ENCODE results near the gene PLAAT4. TPM values are rescaled to one million over a fixed set of nuclear protein-coding genes. Genes with fewer than 3 reads are reported as not detected.

PLAAT4 gene
- 10 to 100 TPM; 10.2 to 19.9 (median 12.1) TPM for polyA plus RNA-seq (ENCODE audit: insufficient read length in 4 of 4)

- no peak for DNase-seq (ENCODE audit: low read depth in 4 of 4, low spot score in 3 of 4)
Observed at GRCh38 chr11:63536669-63537292, at the start of gene PLAAT4. Gene PLAAT4, plus strand, starts transcription at chr11:63536808. Its CDS starts 61 bp downstream, at chr11:63536869.

GRCh38 chr11:63488789-63489188 lies 47.8 kb upstream of the PLAAT4 start:
- DNase-seq (ENCODE audit: low read depth in 4 of 4, low spot score in 3 of 4): no peak

- DNase-seq (ENCODE audit: low read depth in 4 of 4, low spot score in 3 of 4): no peak
Observed at GRCh38 chr11:63489879-63490278, 46.7 kb upstream of the PLAAT4 start.

GRCh38 chr11:63490551-63491239 lies 45.9 kb upstream of the PLAAT4 start, which contains the start of gene PLAAT5:
Gene PLAAT5, minus strand, starts transcription at chr11:63491167. Its CDS starts 133 bp downstream, at chr11:63491034.
- DNase-seq (ENCODE audit: low read depth in 4 of 4, low spot score in 3 of 4): peak in 1 of 4 donors; percentile 18

- no peak for DNase-seq (ENCODE audit: low read depth in 4 of 4, low spot score in 3 of 4)
Observed at GRCh38 chr11:63491240-63491587, 45.4 kb upstream of the PLAAT4 start.

- DNase-seq (ENCODE audit: low read depth in 4 of 4, low spot score in 3 of 4): no peak
Observed at GRCh38 chr11:63491636-63492372, 44.8 kb upstream of the PLAAT4 start.

GRCh38 chr11:63492441-63492840 lies 44.2 kb upstream of the PLAAT4 start:
- no peak for DNase-seq (ENCODE audit: low read depth in 4 of 4, low spot score in 3 of 4)

GRCh38 chr11:63493127-63493526 lies 43.5 kb upstream of the PLAAT4 start:
- DNase-seq (ENCODE audit: low read depth in 4 of 4, low spot score in 3 of 4): no peak

- no peak for DNase-seq (ENCODE audit: low read depth in 4 of 4, low spot score in 3 of 4)
Observed at GRCh38 chr11:63494975-63495374, 41.6 kb upstream of the PLAAT4 start.

- no peak for DNase-seq (ENCODE audit: low read depth in 4 of 4, low spot score in 3 of 4)
Observed at GRCh38 chr11:63499874-63500273, 36.7 kb upstream of the PLAAT4 start.

- no peak for DNase-seq (ENCODE audit: low read depth in 4 of 4, low spot score in 3 of 4)
Observed at GRCh38 chr11:63501236-63501635, 35.4 kb upstream of the PLAAT4 start.

- DNase-seq (ENCODE audit: low read depth in 4 of 4, low spot score in 3 of 4): no peak
Observed at GRCh38 chr11:63502252-63502820, 34.3 kb upstream of the PLAAT4 start.

GRCh38 chr11:63503492-63503891 lies 33.1 kb upstream of the PLAAT4 start:
- DNase-seq (ENCODE audit: low read depth in 4 of 4, low spot score in 3 of 4): no peak

- DNase-seq (ENCODE audit: low read depth in 4 of 4, low spot score in 3 of 4): no peak
Observed at GRCh38 chr11:63504054-63504453, 32.6 kb upstream of the PLAAT4 start.

- no peak for DNase-seq (ENCODE audit: low read depth in 4 of 4, low spot score in 3 of 4)
Observed at GRCh38 chr11:63504933-63505586, 31.5 kb upstream of the PLAAT4 start.

- DNase-seq (ENCODE audit: low read depth in 4 of 4, low spot score in 3 of 4): no peak
Observed at GRCh38 chr11:63505857-63506528, 30.6 kb upstream of the PLAAT4 start, which contains the start of gene LGALS12. Gene LGALS12, plus strand, starts transcription at chr11:63506084. Its CDS starts 375 bp downstream, at chr11:63506459.

GRCh38 chr11:63506876-63507275 lies 29.7 kb upstream of the PLAAT4 start:
- no peak for DNase-seq (ENCODE audit: low read depth in 4 of 4, low spot score in 3 of 4)

GRCh38 chr11:63507511-63507910 lies 29.1 kb upstream of the PLAAT4 start:
- no peak for DNase-seq (ENCODE audit: low read depth in 4 of 4, low spot score in 3 of 4)

GRCh38 chr11:63508009-63508408 lies 28.6 kb upstream of the PLAAT4 start:
- no peak for DNase-seq (ENCODE audit: low read depth in 4 of 4, low spot score in 3 of 4)

GRCh38 chr11:63508745-63509144 lies 27.9 kb upstream of the PLAAT4 start:
- no peak for DNase-seq (ENCODE audit: low read depth in 4 of 4, low spot score in 3 of 4)

All from left renal pelvis (tissue), 4 donors.